GM21526 (cell line): Measurements from ENCODE around the gene TRMT112.
"Not testable (repeated sequence)": the region's sequence is repeated elsewhere in the genome, so short reads cannot be mapped to it uniquely, and the experiment has no call there.

Source experiments
- ATAC-seq: cut with Tn5 transposase; IDR thresholded peaks from one replicate; pipeline ENCODE4 v1.9.1; 2021; ENCODE audit warnings: moderate library complexity; ENCODE audit not compliant: unreplicated experiment, low FRiP score

Gene TRMT112

DNA sequence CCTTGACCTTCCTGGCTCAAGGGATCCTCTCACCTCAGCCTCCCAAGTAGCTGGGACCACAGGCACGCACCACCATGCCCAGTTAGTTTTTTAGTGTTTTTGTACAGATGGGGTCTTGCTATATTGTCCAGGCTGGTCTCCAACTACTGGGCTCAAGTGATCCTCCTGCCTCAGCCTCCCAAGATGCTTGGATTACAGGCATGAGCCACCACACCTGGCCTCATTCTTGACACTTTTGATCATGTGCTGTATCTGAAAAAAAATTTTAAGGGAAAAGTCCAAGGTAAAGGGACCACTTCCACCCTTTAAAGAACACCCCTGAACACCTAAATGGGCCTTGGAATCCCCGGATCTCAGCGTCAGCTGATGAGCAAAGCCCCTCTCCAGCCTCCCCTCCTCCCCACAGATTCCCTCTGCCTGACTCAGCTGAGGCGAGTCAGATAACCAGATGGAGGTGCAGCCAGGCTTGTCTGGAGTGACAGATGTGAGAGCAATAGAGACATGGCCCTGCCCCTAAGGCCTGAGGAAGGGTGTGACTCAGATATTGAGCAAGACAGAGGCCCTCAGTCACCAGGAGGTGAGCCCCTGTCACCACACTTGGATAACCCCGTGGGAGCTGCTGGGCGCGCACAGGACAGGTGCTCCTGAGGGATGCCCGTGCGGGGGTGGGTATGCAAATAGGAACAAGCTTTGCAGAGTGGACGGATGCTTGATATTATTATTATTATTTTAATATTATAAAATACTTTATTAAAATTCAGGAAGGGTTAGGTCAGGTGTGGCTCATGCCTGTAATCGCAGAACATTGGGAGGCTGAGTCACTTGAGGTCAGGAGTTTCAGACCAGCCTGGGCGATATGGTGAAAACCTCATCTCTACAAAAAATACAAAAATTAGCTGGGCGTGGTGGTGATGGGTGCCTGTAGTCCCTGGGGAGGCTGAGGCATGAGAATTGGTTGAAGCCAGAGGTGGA is 17.7 kb upstream of the TRMT112 start:
- ATAC-seq, result no peak

DNA sequence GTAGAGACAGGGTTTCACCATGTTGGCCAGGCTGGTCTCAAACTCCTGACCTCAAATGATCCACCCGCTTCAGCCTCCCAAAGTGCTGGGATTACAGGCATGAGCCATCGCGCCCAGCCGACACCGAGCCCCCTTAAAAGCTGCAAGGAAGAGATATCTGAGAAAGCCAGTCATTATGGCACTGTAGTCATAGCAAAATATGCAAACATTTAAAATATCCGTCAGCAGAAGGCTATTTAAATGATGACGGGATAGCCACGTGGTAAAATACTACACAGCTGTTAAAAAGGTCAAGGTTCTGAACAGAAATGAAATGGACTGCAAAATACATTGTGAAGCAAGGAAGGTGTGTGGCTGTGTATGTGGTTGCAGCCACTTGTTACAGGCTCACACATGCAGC is 16.2 kb upstream of the TRMT112 start:
- no peak for ATAC-seq

DNA sequence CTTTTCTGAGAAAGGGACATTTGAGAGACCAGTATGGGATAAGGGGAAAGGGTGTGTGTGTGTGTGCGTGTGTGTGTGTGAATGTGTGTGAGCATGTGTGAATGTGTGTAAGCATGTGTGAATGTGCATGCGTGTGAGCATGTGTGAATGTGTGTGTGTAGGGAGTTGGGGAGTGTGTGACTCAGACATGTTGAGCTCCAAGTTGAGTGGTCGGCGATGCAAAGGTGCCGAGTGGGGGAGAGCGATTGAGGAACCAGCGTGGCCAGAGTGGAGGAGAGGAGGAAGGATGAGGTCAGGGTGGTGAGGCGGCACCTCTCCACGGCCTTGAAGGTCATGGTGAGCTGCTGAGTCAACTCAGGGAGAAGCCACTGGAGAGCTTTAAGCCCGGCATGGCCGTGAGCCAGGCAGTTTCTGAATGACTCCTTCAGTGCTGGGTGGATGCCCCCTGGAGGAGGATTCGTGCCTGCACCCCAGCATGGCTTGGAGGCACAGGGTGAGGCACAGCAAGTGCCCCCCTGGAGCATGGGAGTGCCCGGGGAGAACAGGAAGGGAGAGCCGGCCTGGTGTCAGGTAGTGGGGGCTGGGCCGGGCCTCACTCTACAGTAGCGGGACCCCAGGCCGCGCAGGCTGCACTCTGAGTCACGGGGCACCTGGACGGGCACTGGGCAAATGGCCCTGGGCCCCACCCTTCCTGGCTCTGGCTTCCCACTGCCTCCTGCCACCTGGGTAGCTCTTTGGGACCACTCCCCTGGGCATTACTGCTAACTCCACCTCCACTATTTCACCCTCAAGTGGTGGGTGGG is 14.4 kb upstream of the TRMT112 start:
- no peak for ATAC-seq

DNA sequence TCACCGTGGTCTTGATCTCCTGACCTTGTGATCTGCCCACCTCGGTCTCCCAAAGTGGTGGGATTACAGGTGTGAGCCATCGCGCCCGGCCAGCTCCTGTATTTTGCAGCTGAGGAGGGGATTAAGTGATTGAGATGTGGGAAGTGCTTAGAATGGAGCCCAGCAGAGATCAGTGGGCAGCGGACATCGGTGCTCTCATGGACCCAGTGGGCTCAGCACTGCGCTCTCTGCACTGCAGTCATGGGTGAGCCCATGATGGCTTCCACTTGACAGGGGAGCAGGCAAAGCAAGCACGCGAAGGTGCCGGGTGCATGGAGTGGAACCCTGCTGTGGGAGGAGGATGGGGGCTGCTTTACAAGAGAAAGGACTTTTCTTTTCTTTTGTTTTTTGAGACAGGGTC is 13.5 kb upstream of the TRMT112 start:
- no peak for ATAC-seq

DNA sequence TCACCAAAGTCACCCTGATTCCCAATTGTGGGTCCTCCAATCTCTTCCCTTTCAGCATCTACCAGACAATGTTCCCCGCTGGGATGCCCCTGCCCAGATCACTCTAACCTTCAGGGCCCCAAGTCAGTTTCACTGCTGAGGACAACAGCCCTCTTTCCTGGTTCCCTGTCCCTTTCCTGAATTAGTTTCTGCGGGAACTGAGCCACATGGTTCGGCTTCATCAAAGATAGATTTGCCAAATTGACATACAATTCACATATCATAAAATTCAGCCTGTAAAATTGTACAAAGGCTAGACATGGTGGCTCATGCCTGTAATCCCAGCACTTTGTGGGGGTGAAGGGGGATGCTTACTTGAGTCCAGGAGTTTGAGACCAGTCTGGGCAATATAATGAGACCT is 10.6 kb upstream of the TRMT112 start:
- ATAC-seq, result no peak

DNA sequence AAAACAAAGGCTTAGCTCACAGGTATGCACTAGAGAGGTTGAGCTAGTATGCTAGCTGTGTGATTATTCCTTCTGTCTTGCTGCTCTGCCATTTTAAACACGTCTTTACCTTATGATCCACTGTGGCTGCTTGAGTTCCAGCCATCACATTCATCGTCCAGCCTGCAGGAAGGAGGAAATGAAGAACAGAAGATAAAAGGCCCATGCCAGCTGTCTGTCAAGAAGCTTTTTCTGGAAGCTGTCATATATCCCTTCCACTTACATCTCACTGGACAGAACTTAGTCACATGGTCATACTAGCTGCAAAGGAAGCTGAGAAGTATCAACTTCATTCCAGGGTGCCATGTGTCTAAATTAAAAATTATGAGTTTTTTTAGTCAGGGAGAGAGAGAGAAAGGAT is 10.0 kb upstream of the TRMT112 start:
- ATAC-seq, result no peak

DNA sequence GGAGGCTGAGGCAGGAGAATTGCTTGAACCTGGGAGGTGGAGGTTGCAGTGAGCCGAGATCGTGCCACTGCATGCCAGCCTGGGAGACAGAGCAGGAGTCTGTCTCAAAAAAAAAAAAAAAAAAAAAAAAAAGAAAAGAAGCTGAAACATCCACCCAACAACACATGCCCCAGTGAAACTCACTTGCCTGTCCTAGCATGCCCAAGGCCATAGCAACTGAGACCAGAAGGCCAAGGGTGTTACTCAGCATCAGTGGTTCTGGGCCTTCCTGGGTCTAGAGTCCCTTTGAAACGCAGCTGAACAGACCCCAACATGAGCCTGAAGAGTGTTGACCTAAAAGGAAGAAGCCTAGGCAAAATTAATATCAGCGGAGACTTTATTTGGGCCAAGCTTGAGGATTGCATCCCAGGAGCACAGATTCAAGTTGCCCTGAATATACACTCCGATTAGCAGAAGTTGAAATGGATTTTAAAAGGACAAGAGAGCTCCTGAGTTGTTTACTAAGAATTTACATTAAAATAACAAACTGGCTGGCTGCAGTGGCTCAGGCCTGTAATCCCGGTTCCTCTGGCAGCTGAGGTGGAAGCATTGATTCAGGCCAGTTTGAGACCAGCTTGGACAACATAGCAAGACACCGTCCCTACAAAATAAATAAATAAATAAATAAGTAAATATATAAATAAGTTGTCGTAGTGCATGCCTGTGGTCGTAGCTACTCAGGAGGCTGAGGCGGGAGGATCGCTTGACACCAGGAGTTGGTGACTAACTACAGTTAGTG is 7.5 kb upstream of the TRMT112 start:
- no peak for ATAC-seq

DNA sequence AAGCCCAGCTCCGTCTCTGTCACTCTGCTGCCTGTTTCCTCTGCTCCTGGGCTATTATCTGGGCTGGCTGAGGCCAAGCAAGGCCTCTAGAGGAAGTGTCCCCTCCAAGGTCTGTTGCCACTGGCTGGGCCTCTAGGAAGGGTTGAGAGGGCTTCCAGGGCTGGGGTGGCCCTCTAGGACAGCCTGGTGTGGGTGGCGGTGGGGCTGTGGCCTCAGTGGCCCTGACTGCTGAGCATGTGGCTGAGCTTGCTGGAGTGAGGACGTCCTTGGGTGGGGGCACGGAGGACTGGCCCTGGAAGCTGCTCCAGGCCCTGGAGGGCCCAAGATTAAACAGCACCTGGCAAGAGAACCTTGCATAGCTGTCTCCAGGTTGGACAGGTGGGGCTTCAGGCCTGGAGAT is 6.6 kb upstream of the TRMT112 start:
- ATAC-seq, result not testable (repeated sequence)

DNA sequence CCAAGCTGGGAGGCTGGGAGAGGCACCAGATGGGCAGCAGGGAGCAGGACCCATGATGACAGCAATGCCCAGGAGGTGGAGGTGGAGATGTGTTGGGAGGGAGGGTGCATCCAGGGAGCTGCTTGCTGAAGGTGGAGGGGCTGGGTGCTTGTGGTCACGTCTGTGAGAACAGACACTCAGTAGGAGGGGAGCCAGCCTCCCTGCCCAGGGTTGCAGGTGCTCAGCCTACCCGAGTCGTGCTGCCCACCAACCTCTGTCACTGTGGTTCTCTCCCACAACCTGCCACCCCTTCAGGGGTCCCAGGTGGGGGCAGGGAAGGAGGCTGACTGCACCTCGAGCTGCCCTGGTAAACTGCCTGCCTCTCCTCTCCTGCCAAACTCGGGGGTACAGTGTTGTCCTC is 6.0 kb upstream of the TRMT112 start:
- ATAC-seq, result no peak

DNA sequence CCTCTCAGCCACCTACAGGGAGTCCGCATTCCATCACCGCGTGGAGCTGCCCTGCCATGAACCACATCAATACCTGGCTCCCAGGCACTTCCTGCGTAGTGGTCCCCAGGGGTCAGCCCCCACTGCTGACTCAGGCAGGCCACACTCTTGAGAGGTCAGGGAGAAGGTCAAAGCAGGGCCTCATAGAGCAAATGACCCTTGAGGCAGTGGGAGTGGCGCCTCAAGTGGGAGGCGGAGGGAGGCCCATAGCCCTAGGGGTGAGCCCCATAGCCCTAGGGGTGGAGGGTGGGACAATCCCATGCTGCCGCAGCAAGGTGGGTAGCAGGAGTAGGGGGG is 5.5 kb upstream of the TRMT112 start:
- ATAC-seq, result no peak

DNA sequence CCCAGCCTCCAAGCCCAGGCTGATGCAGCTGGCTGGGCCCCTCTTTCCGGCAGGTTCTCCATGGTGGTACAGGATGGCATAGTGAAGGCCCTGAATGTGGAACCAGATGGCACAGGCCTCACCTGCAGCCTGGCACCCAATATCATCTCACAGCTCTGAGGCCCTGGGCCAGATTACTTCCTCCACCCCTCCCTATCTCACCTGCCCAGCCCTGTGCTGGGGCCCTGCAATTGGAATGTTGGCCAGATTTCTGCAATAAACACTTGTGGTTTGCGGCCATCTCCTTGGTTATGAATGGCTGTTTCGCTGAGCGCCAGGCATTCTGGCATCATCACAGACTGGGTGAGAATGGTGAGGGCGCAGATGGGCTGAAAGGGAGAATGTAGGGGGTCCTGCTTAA is 4.2 kb upstream of the TRMT112 start:
- ATAC-seq, result no peak

DNA sequence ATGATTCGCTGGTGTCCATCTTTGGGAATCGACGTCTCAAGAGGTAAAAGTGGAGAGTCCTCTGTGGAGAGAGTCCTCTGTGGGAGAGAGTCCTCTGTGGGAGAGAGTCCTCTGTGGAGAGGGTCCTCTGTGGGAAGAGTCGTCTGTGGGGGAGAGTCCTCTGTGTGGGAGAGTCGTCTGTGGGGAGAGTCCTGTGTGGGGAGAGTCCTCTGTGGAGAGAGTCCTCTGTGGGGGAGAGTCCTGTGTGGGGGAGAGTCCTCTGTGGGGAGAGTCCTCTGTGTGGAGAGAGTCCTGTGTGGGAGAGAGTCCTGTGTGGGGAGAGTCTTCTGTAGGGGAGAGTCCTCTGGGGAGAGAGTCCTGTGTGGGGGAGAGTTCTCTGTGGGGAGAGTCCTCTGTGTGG is 3.7 kb upstream of the TRMT112 start:
- no peak for ATAC-seq

DNA sequence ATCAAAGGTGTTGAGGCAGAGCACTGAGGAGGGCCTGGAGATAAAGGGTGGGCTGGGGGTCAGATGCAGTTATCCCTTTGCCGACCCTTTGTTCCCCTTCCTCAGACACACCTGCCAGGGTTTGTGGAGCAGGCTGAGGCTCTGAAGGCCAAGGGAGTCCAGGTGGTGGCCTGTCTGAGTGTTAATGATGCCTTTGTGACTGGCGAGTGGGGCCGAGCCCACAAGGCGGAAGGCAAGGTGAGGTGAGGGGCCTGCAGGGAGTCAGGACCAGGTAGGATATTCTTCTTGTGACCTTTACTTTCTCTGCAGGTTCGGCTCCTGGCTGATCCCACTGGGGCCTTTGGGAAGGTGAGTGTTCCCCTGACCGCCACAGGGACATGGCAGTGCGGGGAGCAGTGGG is 3.2 kb upstream of the TRMT112 start:
- no peak for ATAC-seq

DNA sequence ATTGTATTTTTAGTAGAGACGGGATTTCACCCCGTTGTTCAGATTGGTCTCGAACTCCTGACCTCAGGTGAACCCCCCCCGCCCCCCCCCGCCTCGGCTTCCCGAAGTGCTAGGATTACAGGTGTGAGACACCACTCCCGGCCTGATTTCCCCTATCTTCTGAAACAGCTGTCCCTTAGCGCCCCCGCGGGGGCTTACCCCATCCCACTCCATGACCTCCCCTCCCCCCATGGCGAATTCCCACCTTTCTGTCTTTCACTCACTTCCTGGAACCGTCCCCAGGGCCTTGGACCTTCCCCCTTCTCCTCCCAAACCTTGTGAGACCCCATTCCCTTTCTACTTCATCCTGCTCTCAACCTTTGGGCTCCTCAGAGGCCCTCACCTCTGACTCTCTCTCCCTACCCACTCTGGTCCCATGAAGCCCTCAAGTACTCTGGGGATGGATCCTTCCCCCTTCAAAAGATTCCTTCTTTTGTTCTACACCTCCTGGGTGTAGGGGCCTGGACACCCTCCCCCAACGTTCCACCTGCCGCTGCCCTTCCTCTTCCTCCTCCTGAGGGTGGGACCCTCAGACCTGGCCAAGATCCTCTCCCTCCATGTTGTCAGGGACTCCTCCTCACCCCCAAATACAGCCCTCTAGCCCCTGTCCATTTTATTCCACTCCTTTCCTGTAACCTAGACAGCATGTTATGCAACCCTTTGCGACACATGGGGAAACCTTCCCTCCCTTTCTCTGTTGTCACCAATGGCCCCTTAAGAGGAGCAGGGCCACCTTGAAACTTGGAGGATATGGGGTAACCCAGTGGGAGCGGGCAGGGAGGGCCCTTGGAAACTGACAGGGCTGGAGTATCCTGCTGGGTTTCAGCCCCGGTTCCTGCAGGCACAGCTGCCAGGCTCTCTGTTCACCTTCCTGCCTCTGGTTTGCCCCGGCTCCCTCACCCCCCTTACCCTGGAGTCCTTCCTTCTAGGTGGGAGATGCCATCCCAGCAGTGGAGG is 1.7 kb upstream of the TRMT112 start:
- ATAC-seq, result no peak

DNA sequence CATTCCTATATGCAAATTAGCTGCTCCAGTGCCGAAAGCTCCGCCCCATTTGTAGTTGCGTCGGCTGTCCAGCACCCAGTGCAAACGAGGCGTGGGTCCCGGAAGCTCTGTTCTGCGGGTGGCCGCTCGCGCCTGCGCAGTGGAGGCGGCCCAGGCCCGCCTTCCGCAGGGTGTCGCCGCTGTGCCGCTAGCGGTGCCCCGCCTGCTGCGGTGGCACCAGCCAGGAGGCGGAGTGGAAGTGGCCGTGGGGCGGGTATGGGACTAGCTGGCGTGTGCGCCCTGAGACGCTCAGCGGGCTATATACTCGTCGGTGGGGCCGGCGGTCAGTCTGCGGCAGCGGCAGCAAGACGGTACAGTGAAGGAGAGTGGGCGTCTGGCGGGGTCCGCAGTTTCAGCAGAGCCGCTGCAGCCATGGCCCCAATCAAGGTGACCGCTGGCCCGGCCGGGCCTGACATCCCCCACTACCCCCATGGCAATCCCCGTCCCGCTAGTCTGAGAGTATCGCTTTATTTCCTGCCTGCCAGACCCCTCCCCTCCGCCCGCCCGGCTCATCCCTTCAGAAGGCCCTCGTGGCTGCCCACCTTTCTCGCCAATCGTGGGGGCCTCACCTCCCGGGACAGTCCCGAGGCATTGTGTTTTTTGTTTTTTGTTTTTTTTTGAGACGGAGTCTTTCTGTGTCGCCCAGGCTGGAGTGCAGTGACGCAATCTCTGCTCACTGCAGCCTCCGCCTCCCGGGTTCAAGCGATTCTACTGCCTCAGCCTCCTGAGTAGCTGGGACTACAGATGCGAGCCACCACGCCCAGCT is 804 bp upstream of the TRMT112 start, which contains the start of gene PRDX5:
PRDX5 (plus strand) TSS at position 161 of the 805 bp plus-strand sequence; CDS start at position 256, 95 bp downstream.
- peak; percentile 60 for ATAC-seq

DNA sequence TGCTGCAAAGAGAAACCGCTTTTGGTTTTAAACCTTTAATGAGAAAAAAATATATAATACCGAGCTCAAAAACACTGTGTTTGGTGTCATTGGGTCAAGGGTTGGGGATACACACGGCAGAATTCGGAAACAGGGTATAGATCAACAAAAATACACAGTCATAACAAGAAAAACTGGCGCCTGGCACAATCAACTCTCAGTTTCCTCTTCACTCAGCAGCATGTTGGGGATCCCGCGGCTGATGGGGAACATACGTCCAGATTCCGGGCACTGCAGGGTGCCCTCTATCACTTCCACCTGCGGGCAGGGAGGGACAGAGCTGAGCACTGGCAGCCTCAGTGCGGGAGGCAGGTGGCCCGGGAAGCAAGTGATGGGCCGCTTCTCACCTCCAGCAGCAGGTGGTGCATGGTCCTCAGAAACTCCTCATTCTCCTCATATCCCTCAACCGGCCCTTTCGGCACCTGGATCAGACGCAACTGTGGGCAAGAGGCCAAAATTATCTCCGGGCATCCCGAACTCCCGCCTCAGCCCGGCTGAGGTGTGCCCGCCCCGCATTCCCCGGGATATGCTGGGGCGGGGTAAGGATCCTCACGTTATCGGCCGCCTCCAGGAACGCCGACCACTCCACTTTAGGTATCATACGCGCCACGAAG is 561 bp downstream of the TRMT112 start:
- ATAC-seq, result peak; percentile 3

DNA sequence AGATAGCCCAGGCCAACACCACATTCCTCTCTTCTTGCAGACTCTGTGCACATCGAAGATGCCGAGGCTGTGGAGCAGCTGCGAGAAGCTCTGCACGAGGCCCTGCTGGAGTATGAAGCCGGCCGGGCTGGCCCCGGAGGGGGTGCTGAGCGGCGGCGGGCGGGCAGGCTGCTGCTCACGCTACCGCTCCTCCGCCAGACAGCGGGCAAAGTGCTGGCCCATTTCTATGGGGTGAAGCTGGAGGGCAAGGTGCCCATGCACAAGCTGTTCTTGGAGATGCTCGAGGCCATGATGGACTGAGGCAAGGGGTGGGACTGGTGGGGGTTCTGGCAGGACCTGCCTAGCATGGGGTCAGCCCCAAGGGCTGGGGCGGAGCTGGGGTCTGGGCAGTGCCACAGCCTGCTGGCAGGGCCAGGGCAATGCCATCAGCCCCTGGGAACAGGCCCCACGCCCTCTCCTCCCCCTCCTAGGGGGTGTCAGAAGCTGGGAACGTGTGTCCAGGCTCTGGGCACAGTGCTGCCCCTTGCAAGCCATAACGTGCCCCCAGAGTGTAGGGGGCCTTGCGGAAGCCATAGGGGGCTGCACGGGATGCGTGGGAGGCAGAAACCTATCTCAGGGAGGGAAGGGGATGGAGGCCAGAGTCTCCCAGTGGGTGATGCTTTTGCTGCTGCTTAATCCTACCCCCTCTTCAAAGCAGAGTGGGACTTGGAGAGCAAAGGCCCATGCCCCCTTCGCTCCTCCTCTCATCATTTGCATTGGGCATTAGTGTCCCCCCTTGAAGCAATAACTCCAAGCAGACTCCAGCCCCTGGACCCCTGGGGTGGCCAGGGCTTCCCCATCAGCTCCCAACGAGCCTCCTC is 1.5 kb downstream of the TRMT112 start:
- ATAC-seq, result not testable (repeated sequence)
